K562 (cell line): ENCODE results near the gene BEST4. TPM values are rescaled to one million over a fixed set of nuclear protein-coding genes. Genes with fewer than 3 reads are reported as not detected.

Experiments used
- ADNP ChIP-seq: fragments of 200-800 bp; sonication (Bioruptor generic); IDR thresholded peaks from 2 replicates; pipeline ENCODE4 v1.6.1; 2016; ENCODE audit warnings: missing genetic modification characterization, missing compliant biosample characterization
- ATF2 ChIP-seq: sonication (generic); formaldehyde crosslinking; IDR thresholded peaks from 2 replicates; pipeline ENCODE4 v1.8.1; 2022; ENCODE audit warnings: missing genetic modification reagents
- CBX5 ChIP-seq: IDR thresholded peaks from 2 replicates; pipeline ENCODE4 v1.6.1; 2014; ENCODE audit warnings: low read depth, borderline replicate concordance
- DEAF1 ChIP-seq: fragments of 450-650 bp; formaldehyde crosslinking; IDR thresholded peaks from 2 replicates; pipeline ENCODE4 v1.4.0; 2020; ENCODE audit warnings: mild to moderate bottlenecking, moderate library complexity
- DPF2 ChIP-seq: fragments of 450-650 bp; IDR thresholded peaks from 2 replicates; pipeline ENCODE4 v1.6.1; 2016
- E2F3 ChIP-seq: fragments of 250-450 bp; sonication (Bioruptor Pico); IDR thresholded peaks from 2 replicates; pipeline ENCODE4 v1.4.0; 2020; ENCODE audit warnings: mild to moderate bottlenecking
- ETV1 ChIP-seq: fragments of 450-650 bp; conservative IDR thresholded peaks from 2 replicates; pipeline ENCODE4 v1.6.1; 2016; ENCODE audit warnings: missing genetic modification characterization, control low read depth, low read depth, missing compliant biosample characterization
- FUS ChIP-seq: fragments of 200-400 bp; formaldehyde crosslinking; optimal IDR thresholded peaks from 2 replicates; pipeline ENCODE3; 2017; ENCODE audit warnings: low read depth, low read length
- GATA2 ChIP-seq: sonication (generic); formaldehyde crosslinking; IDR thresholded peaks from 2 replicates; pipeline ENCODE4 v1.4.0; 2020; ENCODE audit warnings: mild to moderate bottlenecking, missing genetic modification reagents
- GTF2A2 ChIP-seq: IDR thresholded peaks from 2 replicates; pipeline ENCODE4 v1.6.1; 2016; ENCODE audit warnings: mild to moderate bottlenecking, missing genetic modification characterization, missing compliant biosample characterization
- JUN ChIP-seq, 2 experiments: sonication (generic) in 1 of 2; formaldehyde crosslinking in 1 of 2; IDR thresholded peaks; 2 replicates each; pipeline versions ENCODE4 v1.6.1 to v1.8.0; 2012 to 2022; ENCODE audit warnings: borderline replicate concordance in 2 of 2, mild to moderate bottlenecking in 2 of 2, improper control_type of control experiment in 1 of 2, low read depth in 1 of 2, low read length in 1 of 2, missing genetic modification reagents in 1 of 2
- JUNB ChIP-seq: fragments of 450-650 bp; formaldehyde crosslinking; conservative IDR thresholded peaks from 2 replicates; pipeline ENCODE4 v1.4.0; 2020; ENCODE audit warnings: mild to moderate bottlenecking
- MBD1 ChIP-seq: fragments of 250-450 bp; sonication (Bioruptor Pico); IDR thresholded peaks from 2 replicates; pipeline ENCODE4 v1.8.0; 2022; ENCODE audit warnings: inconsistent platforms
- MLLT1 ChIP-seq, 2 experiments: fragments of 450-650 bp; IDR thresholded peaks; 2 replicates each; pipeline ENCODE4 v1.6.1; 2016
- NFYB ChIP-seq: IDR thresholded peaks from 2 replicates; pipeline ENCODE4 v1.6.1; 2011; ENCODE audit warnings: mild to moderate bottlenecking, moderate library complexity; ENCODE audit not compliant: insufficient read length; ENCODE audit errors: extremely low read depth
- SIN3A ChIP-seq, 2 experiments: fragments of 150-350 bp in 1 of 2; IDR thresholded peaks; 2 replicates each; pipeline ENCODE4 v1.6.1; 2011 to 2016; ENCODE audit warnings: borderline replicate concordance in 2 of 2, low read depth in 2 of 2, low read length in 2 of 2, mild to moderate bottlenecking in 2 of 2, moderate library complexity in 2 of 2; ENCODE audit not compliant: control insufficient read depth in 1 of 2
- SRSF1 ChIP-seq: fragments of 200-400 bp; formaldehyde crosslinking; IDR thresholded peaks from 2 replicates; pipeline ENCODE4 v1.6.1; 2017; ENCODE audit warnings: mild to moderate bottlenecking, low read depth, low read length, moderate library complexity
- TEAD1 ChIP-seq, 2 experiments: fragments of 450-650 bp in 1 of 2; sonication (generic) in 1 of 2; formaldehyde crosslinking; IDR thresholded peaks; 2 replicates each; pipeline versions ENCODE4 v1.4.0 to v1.8.0; 2020 to 2022; ENCODE audit warnings: mild to moderate bottlenecking in 2 of 2, missing genetic modification reagents in 1 of 2
- ZBTB2 ChIP-seq: fragments of 450-650 bp; IDR thresholded peaks from 2 replicates; pipeline ENCODE4 v1.6.1; 2016; ENCODE audit warnings: antibody characterized with exemption
- polyA plus RNA-seq, 8 experiments: library from polyadenylated mRNA; depleted of rRNA in 4 of 8; stranded (reverse) in 5 of 8; unstranded in 3 of 8; fragments of >200 nt; fragmentation: Nextera tagmentation in 2 of 8; fragmentation: Illumina TruSeq in 1 of 8; extraction: Ambion mirVana in 2 of 8; extraction: Trizol in 1 of 8; gene quantifications; 2 replicates each; pipeline versions ENCODE4 v1.2.1 to v1.2.3, GENCODE V29; 2011 to 2014; ENCODE audit warnings: inconsistent platforms in 1 of 8, missing spikeins in 1 of 8
- total RNA-seq, 7 experiments: library from RNA; depleted of rRNA in 6 of 7; stranded (reverse); fragments of >200 nt in 6 of 7; fragmentation: Illumina TruSeq in 2 of 7; extraction: Trizol in 2 of 7; gene quantifications; 2 replicates each; pipeline versions ENCODE4 v1.2.1 to v1.2.3, GENCODE V29; 2011 to 2021; ENCODE audit warnings: low replicate concordance in 1 of 7

Gene BEST4
- total and polyA plus RNA-seq, 9 of the 15 experiments (the other 6 are each of a cell fraction or from before 2014, with no cell fraction given): 0.07 to 0.11 TPM; not detected in 7

GRCh38 chr1:44819196-44819607 is 31.2 kb upstream of the BEST4 start (continued):
- TF ChIP-seq DEAF1 (no peak), JUN (IDR thresholded peaks at IDR 0.05; ENCODE audit: borderline replicate concordance, low read depth, low read length) (no peak), JUN (CRISPR knock-in tag; IDR thresholded peaks at IDR 0.05; ENCODE audit: borderline replicate concordance) (no peak), NFYB (no peak), GATA2 (CRISPR knock-in tag) (peak; percentile 84), JUNB (CRISPR knock-in tag) (no peak), FUS (peak; percentile 80), TEAD1 (CRISPR knock-in tag; IDR thresholded peaks at IDR 0.05) (0 out of 4 replicates have a peak, but pooled peaks of 1 of the 2 experiments have one; percentile 3), E2F3 (no peak), GTF2A2 (tag) (no peak), CBX5 (peak; percentile 16; the same call in 1 of the 2 replicates), ZBTB2 (peak; percentile 9; the same call in 1 of the 2 replicates), ATF2 (no peak), SRSF1 (no peak), ETV1 (tag) (peak; percentile 51; the same call in 1 of the 2 replicates), ADNP (tag) (no peak), MLLT1 (IDR thresholded peaks at IDR 0.05) (no peak), DPF2 (peak; percentile 48; the same call in 1 of the 2 replicates), SIN3A (IDR thresholded peaks at IDR 0.05; ENCODE audit: borderline replicate concordance in 2 of 2, control insufficient read depth in 1 of 2, low read depth in 2 of 2, low read length in 2 of 2) (peak in 1 of 2 experiments; percentile 18; a peak in 1 of 4 replicates), MBD1 (peak; percentile 46; the same call in 1 of the 2 replicates)
